Trophoblast cell (in vitro differentiated cells and primary cell): ENCODE results near the gene ARHGEF11.
A peak's percentile ranks its signal among the peaks of the same experiment; 100 is the strongest.

Experiments
- DNase-seq, 2 donors: peaks; one replicate each; pipeline ENCODE4 v3.0.0-alpha.2; 2016
- H2AFZ ChIP-seq: 2 replicates; pipeline ENCODE4 v1.6.1; 2013; ENCODE audit warnings: low read length, moderate library complexity, mild to moderate bottlenecking; ENCODE audit not compliant: insufficient read depth, poor library complexity
- H2AK5ac ChIP-seq: 2 replicates; pipeline ENCODE4 v1.6.1; 2013; ENCODE audit warnings: mild to moderate bottlenecking, low read length
- H2BK120ac ChIP-seq: 2 replicates; pipeline ENCODE4 v1.6.1; 2013; ENCODE audit warnings: low read length, mild to moderate bottlenecking, moderate library complexity; ENCODE audit not compliant: insufficient read depth, poor library complexity
- H2BK12ac ChIP-seq: 2 replicates; pipeline ENCODE4 v1.6.1; 2013; ENCODE audit warnings: mild to moderate bottlenecking, low read length, moderate library complexity
- H2BK5ac ChIP-seq: 2 replicates; pipeline ENCODE4 v1.6.1; 2013; ENCODE audit warnings: low read length, low read depth, moderate library complexity, mild to moderate bottlenecking; ENCODE audit not compliant: poor library complexity
- H3K14ac ChIP-seq: 2 replicates; pipeline ENCODE4 v1.6.1; 2013; ENCODE audit warnings: mild to moderate bottlenecking, low read length
- H3K18ac ChIP-seq: 2 replicates; pipeline ENCODE4 v1.6.1; 2013; ENCODE audit warnings: mild to moderate bottlenecking, low read length
- H3K23ac ChIP-seq: 2 replicates; pipeline ENCODE4 v1.6.1; 2013; ENCODE audit warnings: low read length
- H3K27ac ChIP-seq: 2 replicates; pipeline ENCODE4 v1.5.1; 2013; ENCODE audit warnings: low read depth, mild to moderate bottlenecking, inconsistent platforms, low read length, moderate library complexity
- H3K27me3 ChIP-seq: 2 replicates; pipeline ENCODE4 v1.6.1; 2013; ENCODE audit warnings: inconsistent platforms, mild to moderate bottlenecking, low read length, moderate library complexity; ENCODE audit not compliant: insufficient read depth
- H3K36me3 ChIP-seq, 2 experiments: 1 replicate in 1 of 2; 2 replicates in 1 of 2; pipeline ENCODE4 v1.6.1; 2013; ENCODE audit warnings: low read length in 2 of 2, mild to moderate bottlenecking in 2 of 2, moderate library complexity in 1 of 2; ENCODE audit not compliant: insufficient read depth in 2 of 2, control insufficient read depth in 1 of 2
- H3K4ac ChIP-seq: 2 replicates; pipeline ENCODE4 v1.6.1; 2013; ENCODE audit warnings: low read depth, mild to moderate bottlenecking, low read length, moderate library complexity
- H3K4me1 ChIP-seq, 2 experiments: 1 replicate in 1 of 2; 2 replicates in 1 of 2; pipeline ENCODE4 v1.6.1; 2013; ENCODE audit warnings: low read length in 2 of 2, mild to moderate bottlenecking in 2 of 2, moderate library complexity in 1 of 2; ENCODE audit not compliant: insufficient read depth in 2 of 2, control insufficient read depth in 1 of 2
- H3K4me2 ChIP-seq: 2 replicates; pipeline ENCODE4 v1.6.1; 2013; ENCODE audit warnings: inconsistent platforms, mild to moderate bottlenecking, low read length, moderate library complexity
- H3K4me3 ChIP-seq: 2 replicates; pipeline ENCODE4 v1.5.1; 2013; ENCODE audit warnings: mild to moderate bottlenecking, low read depth, low read length, inconsistent platforms
- H3K79me1 ChIP-seq: one replicate; pipeline ENCODE4 v1.6.1; 2013; ENCODE audit warnings: low read length
- H3K79me2 ChIP-seq: 2 replicates; pipeline ENCODE4 v1.6.1; 2013; ENCODE audit warnings: low read length, mild to moderate bottlenecking; ENCODE audit not compliant: control insufficient read depth, insufficient read depth, poor library complexity
- H3K9ac ChIP-seq: 2 replicates; pipeline ENCODE4 v1.6.1; 2013; ENCODE audit warnings: mild to moderate bottlenecking, low read length
- H3K9me3 ChIP-seq: 2 replicates; pipeline ENCODE4 v1.6.1; 2013; ENCODE audit warnings: low read depth, mild to moderate bottlenecking, control low read depth, inconsistent platforms, low read length; ENCODE audit not compliant: insufficient read depth
- H4K12ac ChIP-seq: 2 replicates; pipeline ENCODE4 v1.6.1; 2013; ENCODE audit warnings: low read depth, mild to moderate bottlenecking, low read length, moderate library complexity
- H4K8ac ChIP-seq: 2 replicates; pipeline ENCODE4 v1.6.1; 2013; ENCODE audit warnings: low read depth, mild to moderate bottlenecking, low read length, moderate library complexity
- H4K91ac ChIP-seq: one replicate; pipeline ENCODE4 v1.6.1; 2013; ENCODE audit warnings: low read depth, mild to moderate bottlenecking, low read length, moderate library complexity
- WGBS: extraction: QIAGEN DNeasy Blood & Tissue Kit; methylation state at CpG from one replicate; pipeline ENCODE4 v1.1.7; 2013; ENCODE audit warnings: missing lambda C conversion rate; ENCODE audit not compliant: insufficient read length, insufficient coverage; ENCODE audit errors: extremely low coverage; 5-methylcytosine and 5-hydroxymethylcytosine counted together

The ARHGEF11 gene

GRCh38 chr1:156912861-156913808 is 132.4 kb downstream of the ARHGEF11 start:
- Histone ChIP-seq H2AFZ (no peak overlapping the region), H4K91ac (no peak overlapping the region), H2BK120ac (no peak overlapping the region), H3K18ac (no peak overlapping the region), H2BK12ac (no peak overlapping the region), H3K27ac (no peak overlapping the region), H3K36me3 (peaks cover 60 to 67% of the 10 kb centered on the region in 2 experiments), H3K79me2 (no peaks in the 10 kb centered on the region), H3K27me3 (no peaks in the 10 kb centered on the region), H3K4me1 (peaks cover 0 to 4% of the 10 kb centered on the region in 2 experiments), H3K4me3 (no peak overlapping the region), H3K4me2 (no peak overlapping the region), H3K14ac (no peak overlapping the region), H3K9ac (no peak overlapping the region), H4K8ac (no peak overlapping the region), H3K79me1 (no peaks in the 10 kb centered on the region), H3K4ac (no peak overlapping the region), H3K23ac (peak overlapping the region; percentile 30), H3K9me3 (peaks cover 3% of the 10 kb centered on the region), H2BK5ac (no peak overlapping the region), H4K12ac (no peak overlapping the region), H2AK5ac (no peak overlapping the region)
- DNase-seq = no peak
- no CpG with 5 or more reads among the region's 24 CpGs for WGBS

DNA sequence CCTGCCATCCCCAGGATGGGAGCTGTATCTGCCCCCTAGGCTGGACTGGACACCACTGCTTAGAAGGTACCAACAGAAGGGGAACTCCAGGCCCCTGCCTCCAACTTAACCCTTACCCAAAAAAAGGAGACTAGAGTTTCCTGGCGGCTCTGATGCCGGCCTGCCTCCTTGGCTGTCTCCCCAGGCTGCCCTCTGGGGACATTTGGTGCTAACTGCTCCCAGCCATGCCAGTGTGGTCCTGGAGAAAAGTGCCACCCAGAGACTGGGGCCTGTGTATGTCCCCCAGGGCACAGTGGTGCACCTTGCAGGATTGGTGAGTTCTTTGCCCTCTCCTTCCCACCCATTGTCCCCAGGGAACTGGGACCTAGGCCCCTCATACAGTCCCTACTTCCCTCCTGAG is 133.2 kb downstream of the ARHGEF11 start:
- H3K27ac ChIP-seq = no peak overlapping the region
- no peaks in the 10 kb centered on the region for H3K27me3 ChIP-seq
- H2BK5ac ChIP-seq = no peak overlapping the region
- no peak overlapping the region for H2BK120ac ChIP-seq
- no peak overlapping the region for H2BK12ac ChIP-seq
- no peak overlapping the region for H3K4ac ChIP-seq
- H3K79me2 ChIP-seq = no peaks in the 10 kb centered on the region
- no peak overlapping the region for H4K91ac ChIP-seq
- no peak overlapping the region for H3K14ac ChIP-seq
- H3K4me1 ChIP-seq = peaks cover 0 to 4% of the 10 kb centered on the region in 2 experiments
- no peaks in the 10 kb centered on the region for H3K79me1 ChIP-seq
- no peak overlapping the region for H2AFZ ChIP-seq
- H4K12ac ChIP-seq = no peak overlapping the region
- no peak overlapping the region for H2AK5ac ChIP-seq
- no peak for DNase-seq
- peak overlapping the region; percentile 5 for H3K9ac ChIP-seq
- WGBS = no CpG with 5 or more reads among the region's 2 CpGs
- no peak overlapping the region for H4K8ac ChIP-seq
- peaks cover 66 to 75% of the 10 kb centered on the region in 2 experiments for H3K36me3 ChIP-seq
- no peak overlapping the region for H3K4me3 ChIP-seq
- no peak overlapping the region for H3K23ac ChIP-seq
- peaks cover 3% of the 10 kb centered on the region for H3K9me3 ChIP-seq
- H3K18ac ChIP-seq = no peak overlapping the region
- no peak overlapping the region for H3K4me2 ChIP-seq

- Histone ChIP-seq H3K4ac (no peak overlapping the region), H2BK120ac (no peak overlapping the region), H4K91ac (no peak overlapping the region), H3K4me1 (peaks cover 0 to 4% of the 10 kb centered on the region in 2 experiments), H2AFZ (no peak overlapping the region), H4K8ac (no peak overlapping the region), H3K27ac (no peak overlapping the region), H4K12ac (no peak overlapping the region), H3K79me1 (no peaks in the 10 kb centered on the region), H2BK12ac (no peak overlapping the region), H3K18ac (no peak overlapping the region), H3K79me2 (no peaks in the 10 kb centered on the region), H3K23ac (no peak overlapping the region), H3K27me3 (no peaks in the 10 kb centered on the region), H2BK5ac (no peak overlapping the region), H3K9me3 (peaks cover 3% of the 10 kb centered on the region), H2AK5ac (no peak overlapping the region), H3K4me3 (no peak overlapping the region), H3K36me3 (peaks cover 72 to 81% of the 10 kb centered on the region in 2 experiments), H3K14ac (no peak overlapping the region), H3K9ac (no peak overlapping the region), H3K4me2 (no peak overlapping the region)
- WGBS = no CpG with 5 or more reads among the region's 6 CpGs
- DNase-seq = no peak
Observed at GRCh38 chr1:156911577-156912298, 133.8 kb downstream of the ARHGEF11 start.

DNA sequence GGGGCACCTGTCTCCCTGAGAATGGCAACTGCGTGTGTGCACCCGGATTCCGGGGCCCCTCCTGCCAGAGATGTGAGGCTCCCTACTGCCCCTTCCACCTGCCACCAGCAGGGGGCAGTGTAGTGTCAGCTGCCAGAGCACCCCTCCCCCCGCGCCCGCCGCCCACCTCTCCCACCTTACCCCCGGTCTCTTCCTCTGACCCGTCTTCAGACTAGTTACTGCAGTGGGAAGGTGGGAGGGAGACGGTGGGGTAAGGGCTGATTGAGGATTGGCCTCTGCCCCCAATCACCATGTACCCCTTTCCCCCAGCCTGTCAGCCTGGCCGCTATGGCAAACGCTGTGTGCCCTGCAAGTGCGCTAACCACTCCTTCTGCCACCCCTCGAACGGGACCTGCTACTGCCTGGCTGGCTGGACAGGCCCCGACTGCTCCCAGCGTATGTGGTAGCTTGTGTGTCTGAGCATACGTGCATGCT is 135.2 kb downstream of the ARHGEF11 start:
- no peak overlapping the region for H4K91ac ChIP-seq
- H3K27me3 ChIP-seq = no peaks in the 10 kb centered on the region
- H2AK5ac ChIP-seq = no peak overlapping the region
- H2BK12ac ChIP-seq = no peak overlapping the region
- no peak overlapping the region for H3K23ac ChIP-seq
- peaks cover 3% of the 10 kb centered on the region for H3K9me3 ChIP-seq
- H3K9ac ChIP-seq = no peak overlapping the region
- WGBS = no CpG with 5 or more reads among the region's 18 CpGs
- no peak overlapping the region for H3K18ac ChIP-seq
- H3K79me2 ChIP-seq = no peaks in the 10 kb centered on the region
- no peak overlapping the region for H3K14ac ChIP-seq
- peaks cover 82 to 89% of the 10 kb centered on the region in 2 experiments for H3K36me3 ChIP-seq
- peaks cover 0 to 4% of the 10 kb centered on the region in 2 experiments for H3K4me1 ChIP-seq
- H4K12ac ChIP-seq = no peak overlapping the region
- H4K8ac ChIP-seq = no peak overlapping the region
- peak in 1 of 2 donors; percentile 20 for DNase-seq
- H2AFZ ChIP-seq = no peak overlapping the region
- no peak overlapping the region for H2BK5ac ChIP-seq
- H3K4me2 ChIP-seq = no peak overlapping the region
- no peak overlapping the region for H2BK120ac ChIP-seq
- no peak overlapping the region for H3K4me3 ChIP-seq
- no peak overlapping the region for H3K27ac ChIP-seq
- H3K79me1 ChIP-seq = no peaks in the 10 kb centered on the region
- no peak overlapping the region for H3K4ac ChIP-seq
